ENCODE measurements around the gene SCYGR2. TPM values are rescaled to one million over a fixed set of nuclear protein-coding genes. Genes with fewer than 3 reads are reported as not detected.

Gene SCYGR2
- total RNA-seq, 1 experiment from 2014 or later = not detected

GRCh38 chr2:227576812-227577211, 21.9 kb upstream of the SCYGR2 start:
- intact Hi-C loops (cut with micrococcal nuclease; ENCODE audit: unreplicated experiment) = loop anchor here (10.0 kb wide), 1 partner anchor 188 kb away; no protein-coding TSS in a partner anchor
- DNase-seq (ENCODE audit: low read depth, low spot score) (no peak), ATAC-seq (no peak)
- TF ChIP-seq SIN3A (IDR thresholded peaks at IDR 0.05; ENCODE audit: borderline replicate concordance, insufficient read depth, low read depth, low read length) = no peak
- no peak for TF ChIP-seq REST (IDR thresholded peaks at IDR 0.05; ENCODE audit: insufficient read depth in 1 of 2, low read depth in 2 of 2, low read length in 1 of 2)
- no peak for TF ChIP-seq CTCF (IDR thresholded peaks at IDR 0.05)
- no peak for TF ChIP-seq TCF7L2 (IDR thresholded peaks at IDR 0.05; ENCODE audit: low read depth, low read length)
- no peak for TF ChIP-seq POLR2AphosphoS5 (IDR thresholded peaks at IDR 0.05; ENCODE audit: low read depth, low read length)
- H3K27ac ChIP-seq (ENCODE audit: low read length) = no peak overlapping the region
- H3K27me3 ChIP-seq (ENCODE audit: control insufficient read depth, insufficient read depth, low read length) = no peaks in the 10 kb centered on the region; the same call in none of the 2 replicates
- no peaks in the 10 kb centered on the region for H3K36me3 ChIP-seq (ENCODE audit: control insufficient read depth, insufficient read depth, low read length)
- no peaks in the 10 kb centered on the region for H3K4me1 ChIP-seq (ENCODE audit: control insufficient read depth, insufficient read depth, low read length)
- POLR2A ChIA-PET = no interaction called here
- H3K4me3 ChIP-seq (ENCODE audit: low read depth in 2 of 2, low read length in 2 of 2) = no peak overlapping the region
- no peaks in the 10 kb centered on the region for H3K9me3 ChIP-seq (ENCODE audit: control insufficient read depth, insufficient read depth, low read depth, low read length)
- CTCF ChIA-PET = no interaction called here
- no TSS peak for BruUV-seq (replicated peaks)
- in situ Hi-C loops (cut with HindIII; ENCODE audit: low pct_unique_long_range_greater_than_20kb, low sequenced_read_pairs) = no loop called here

- intact Hi-C loops (cut with micrococcal nuclease; ENCODE audit: unreplicated experiment) = loop anchor here (10.0 kb wide), 1 partner anchor 187 kb away; no protein-coding TSS in a partner anchor
- in situ Hi-C loops (cut with HindIII; ENCODE audit: low pct_unique_long_range_greater_than_20kb, low sequenced_read_pairs) = no loop called here
- ChIA-PET CTCF (no interaction called here), POLR2A (no interaction called here)
- Histone ChIP-seq H3K27me3 (ENCODE audit: control insufficient read depth, insufficient read depth, low read length) (no peaks in the 10 kb centered on the region; the same call in none of the 2 replicates), H3K9me3 (ENCODE audit: control insufficient read depth, insufficient read depth, low read depth, low read length) (no peaks in the 10 kb centered on the region), H3K27ac (ENCODE audit: low read length) (no peak overlapping the region), H3K36me3 (ENCODE audit: control insufficient read depth, insufficient read depth, low read length) (no peaks in the 10 kb centered on the region), H3K4me1 (ENCODE audit: control insufficient read depth, insufficient read depth, low read length) (no peaks in the 10 kb centered on the region), H3K4me3 (ENCODE audit: low read depth in 2 of 2, low read length in 2 of 2) (no peak overlapping the region)
- TF ChIP-seq REST (IDR thresholded peaks at IDR 0.05; ENCODE audit: insufficient read depth in 1 of 2, low read depth in 2 of 2, low read length in 1 of 2) (no peak), POLR2AphosphoS5 (IDR thresholded peaks at IDR 0.05; ENCODE audit: low read depth, low read length) (no peak)
- no peak for DNase-seq (ENCODE audit: low read depth, low spot score)
- no TSS peak for BruUV-seq (replicated peaks)
- no peak for ATAC-seq
Measured at GRCh38 chr2:227577555-227577954, 21.1 kb upstream of the SCYGR2 start.
